Activated CD4-positive, CD25-positive, alpha-beta regulatory T cell treated with anti-CD3 and anti-CD28 coated beads, Interleukin-2, amount 50 U/mL, for 24 hours (primary cell): ENCODE results near the gene VSIG10L.

Source experiments
- ATAC-seq, 2 donors: fragments of 150-1000 bp; cut with Tn5 transposase; one replicate each; pipeline ENCODE4 v1.10.0; 2021; ENCODE audit warnings: mild to moderate bottlenecking in 1 of 2, moderate library complexity in 1 of 2

The VSIG10L gene

GRCh38 chr19:51341976-51342580 lies at the start of gene VSIG10L:
TSS of gene VSIG10L (minus strand) at chr19:51342139. CDS start at chr19:51342124, 15 bp downstream.
- ATAC-seq, result no peak

DNA sequence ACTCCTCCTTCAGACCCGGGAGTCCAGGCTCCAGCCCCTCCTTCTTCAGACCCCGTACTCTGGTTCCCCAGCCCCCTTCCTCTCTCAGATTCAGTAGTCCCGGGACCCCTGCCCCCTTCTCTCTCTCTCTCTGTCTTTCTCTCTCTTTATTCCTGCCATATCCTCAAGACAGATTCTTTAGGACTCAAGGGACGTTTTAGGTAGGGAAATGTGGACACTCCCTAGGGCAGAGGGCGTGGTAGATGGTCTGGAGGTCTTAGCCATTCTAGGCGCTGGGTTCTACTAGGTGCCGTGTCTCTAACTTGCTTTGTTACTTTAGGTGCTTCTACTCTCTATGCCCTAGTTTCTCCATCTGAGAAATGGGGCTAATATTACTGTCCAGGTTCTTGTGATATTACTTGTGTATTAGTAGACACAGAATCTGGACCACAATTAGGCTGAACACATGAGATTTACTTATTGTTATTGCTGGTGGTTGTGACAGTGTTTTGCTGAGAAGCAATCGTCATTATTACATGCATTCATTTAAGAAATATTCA lies 49.2 kb upstream of the VSIG10L start:
- no peak for ATAC-seq

- no peak for ATAC-seq
These were observed 47.2 kb upstream of the VSIG10L start for GRCh38 chr19:51389143-51389542.

- ATAC-seq, result no peak
These were observed 46.0 kb upstream of the VSIG10L start, which contains the start of gene LIM2 for GRCh38 chr19:51387924-51388389. TSS of gene LIM2 (minus strand) at chr19:51387974. CDS start at chr19:51387443, 531 bp downstream.

DNA sequence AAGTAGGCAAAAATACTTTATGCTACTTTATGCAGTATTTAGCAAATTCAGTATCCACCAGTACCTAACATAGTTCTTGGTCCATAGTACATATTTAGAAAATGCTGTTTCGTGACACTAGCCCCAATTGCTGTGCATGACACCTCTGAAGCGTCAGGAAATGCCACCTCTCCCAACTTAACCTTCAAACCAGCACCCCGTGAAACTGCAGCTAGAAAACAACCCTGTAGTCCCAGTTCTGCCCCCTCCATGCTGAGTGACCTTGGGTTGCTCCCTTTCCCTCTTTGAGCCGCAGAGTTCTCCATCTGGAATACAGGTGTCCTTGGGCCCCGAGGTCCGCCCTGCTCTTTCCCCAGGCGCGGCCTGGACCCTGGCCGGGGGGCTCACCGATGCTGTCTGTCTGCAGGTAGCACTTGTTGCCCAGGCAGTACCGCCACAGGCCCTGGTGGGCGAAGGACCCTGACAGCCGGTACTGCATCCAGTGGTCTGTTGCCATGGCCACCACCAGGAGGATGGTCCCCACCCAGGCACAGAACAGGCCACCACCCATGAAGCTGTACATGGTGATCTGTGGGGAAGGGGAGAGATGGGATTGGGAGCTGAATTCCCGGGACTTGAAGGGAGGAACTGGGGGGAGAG lies 45.1 kb upstream of the VSIG10L start:
- ATAC-seq, result no peak

- ATAC-seq, result no peak
These were observed 40.1 kb upstream of the VSIG10L start for GRCh38 chr19:51382004-51382403.

DNA sequence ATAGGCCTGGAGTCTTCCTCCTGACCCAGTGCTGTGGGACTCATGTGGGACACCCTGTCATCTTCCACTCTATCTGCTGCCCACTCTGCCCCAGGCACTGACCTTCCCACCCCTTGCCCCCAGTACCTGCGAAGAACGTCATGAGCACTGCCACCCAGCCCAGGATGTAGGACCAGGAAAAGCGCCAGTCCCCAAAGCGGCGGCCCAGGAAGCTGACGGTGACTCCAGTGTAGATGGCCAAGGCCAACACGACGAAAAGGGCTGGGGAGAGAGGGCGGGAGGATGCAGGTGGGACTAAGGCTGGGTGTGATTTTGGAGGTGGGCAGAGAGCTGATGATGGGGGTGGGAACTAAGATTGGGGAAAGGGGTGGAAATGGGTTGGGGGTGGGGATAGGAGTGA lies 38.4 kb upstream of the VSIG10L start:
- ATAC-seq, result no peak

- no peak for ATAC-seq
These were observed 35.5 kb upstream of the VSIG10L start for GRCh38 chr19:51377422-51377821.

DNA sequence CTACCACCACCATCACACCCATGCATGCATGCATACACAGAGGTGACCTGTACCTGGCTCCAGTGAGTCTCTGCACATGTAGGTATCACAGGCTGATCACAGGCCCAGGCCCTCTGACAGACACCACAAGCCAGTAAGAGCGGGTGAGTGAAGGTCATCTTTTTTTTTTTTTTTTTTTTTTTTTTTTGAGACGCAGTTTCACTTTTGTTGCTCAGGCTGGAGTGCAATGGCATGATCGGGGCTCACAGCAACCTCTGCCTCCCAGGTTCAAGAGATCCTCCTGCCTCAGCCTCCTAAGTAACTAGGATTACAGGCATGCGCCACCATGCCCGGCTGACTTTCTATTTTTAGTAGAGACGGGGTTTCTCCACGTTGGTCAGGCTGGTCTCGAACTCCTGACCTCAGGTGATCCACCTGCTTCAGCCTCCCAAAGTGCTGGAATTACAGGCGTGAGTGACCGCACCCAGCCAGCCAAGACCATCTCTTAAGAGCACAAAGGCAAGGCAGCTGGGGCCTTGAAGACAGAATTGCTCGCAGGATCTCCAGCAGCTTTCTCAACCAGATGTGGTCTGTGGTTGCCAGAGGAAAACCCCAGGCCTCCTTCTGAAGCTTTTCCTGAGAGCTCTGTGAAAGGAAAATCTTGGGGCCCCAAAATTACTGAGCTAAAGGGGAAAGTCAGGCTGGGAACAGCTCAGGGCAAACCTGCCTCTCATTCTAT lies 33.7 kb upstream of the VSIG10L start:
- no peak for ATAC-seq

DNA sequence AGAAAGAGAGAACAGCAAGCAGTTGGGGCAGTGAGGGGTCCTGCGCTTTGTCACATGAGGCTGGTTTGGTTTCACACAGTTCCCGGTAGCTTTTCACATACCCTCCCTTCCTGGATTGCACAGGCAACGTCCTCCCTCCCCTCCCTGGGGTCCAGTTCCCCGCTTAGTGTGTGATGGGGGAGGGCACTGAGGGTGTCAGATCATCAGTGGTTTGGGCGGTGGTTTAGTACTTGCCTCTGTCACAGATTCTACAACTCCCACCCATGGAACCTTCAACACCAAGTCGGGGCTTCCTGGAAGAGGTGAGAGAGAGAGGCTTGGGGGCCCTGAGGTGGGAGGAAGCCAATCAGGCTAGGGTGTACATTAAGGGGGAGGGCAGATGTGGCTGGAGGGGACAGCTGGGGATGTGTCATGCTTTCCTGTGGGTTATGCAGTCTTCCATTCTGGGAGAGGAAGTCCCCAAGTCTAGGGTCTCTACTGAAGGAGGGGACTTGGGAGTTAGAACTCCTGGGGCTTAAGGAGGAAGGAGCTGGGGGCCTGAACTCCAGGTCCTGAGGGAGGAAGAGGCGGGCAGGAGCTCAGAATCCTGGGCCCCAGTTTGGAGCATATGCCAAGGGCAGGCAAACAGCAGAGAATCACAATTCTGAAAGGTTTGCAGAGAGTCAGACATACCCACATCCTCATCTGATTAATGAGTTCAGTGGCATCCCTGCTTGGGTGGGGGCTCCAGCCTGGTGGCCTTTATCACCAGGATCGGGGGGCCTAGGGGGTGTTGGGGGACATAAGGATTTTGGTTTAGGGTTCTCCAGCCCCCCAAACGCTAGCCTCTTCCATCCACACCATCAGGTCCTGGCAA lies 30.9 kb upstream of the VSIG10L start, which contains the start of gene NKG7:
TSS of gene NKG7 (minus strand) at position 6 of the 856 bp plus-strand sequence. CDS start 119 bp downstream, outside the sequence.
- ATAC-seq, result peak; percentile 86 to 88

- no peak for ATAC-seq
These were observed 30.2 kb upstream of the VSIG10L start for GRCh38 chr19:51372021-51372648.

- ATAC-seq, result no peak
These were observed 29.3 kb upstream of the VSIG10L start for GRCh38 chr19:51371186-51371690.

DNA sequence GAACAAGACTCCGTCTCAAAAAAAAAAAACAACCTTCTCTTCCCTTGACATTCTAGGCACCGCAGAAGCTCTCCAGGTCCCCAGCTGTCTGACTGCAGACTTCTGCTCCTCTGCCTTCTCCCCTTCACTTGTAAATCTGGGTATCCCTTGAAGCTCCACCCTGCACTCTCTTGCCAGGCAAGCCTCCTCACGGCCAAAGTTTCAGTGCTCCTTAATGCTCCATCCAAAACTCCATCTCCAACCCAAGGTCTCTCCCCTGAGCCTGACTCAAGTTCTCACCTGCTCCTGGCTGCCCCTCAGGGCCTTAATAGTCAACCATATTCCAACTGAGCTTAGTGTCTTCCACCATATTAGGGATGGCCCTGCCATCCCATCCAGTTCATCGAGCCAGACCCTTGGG lies 28.3 kb upstream of the VSIG10L start:
- ATAC-seq, result no peak

DNA sequence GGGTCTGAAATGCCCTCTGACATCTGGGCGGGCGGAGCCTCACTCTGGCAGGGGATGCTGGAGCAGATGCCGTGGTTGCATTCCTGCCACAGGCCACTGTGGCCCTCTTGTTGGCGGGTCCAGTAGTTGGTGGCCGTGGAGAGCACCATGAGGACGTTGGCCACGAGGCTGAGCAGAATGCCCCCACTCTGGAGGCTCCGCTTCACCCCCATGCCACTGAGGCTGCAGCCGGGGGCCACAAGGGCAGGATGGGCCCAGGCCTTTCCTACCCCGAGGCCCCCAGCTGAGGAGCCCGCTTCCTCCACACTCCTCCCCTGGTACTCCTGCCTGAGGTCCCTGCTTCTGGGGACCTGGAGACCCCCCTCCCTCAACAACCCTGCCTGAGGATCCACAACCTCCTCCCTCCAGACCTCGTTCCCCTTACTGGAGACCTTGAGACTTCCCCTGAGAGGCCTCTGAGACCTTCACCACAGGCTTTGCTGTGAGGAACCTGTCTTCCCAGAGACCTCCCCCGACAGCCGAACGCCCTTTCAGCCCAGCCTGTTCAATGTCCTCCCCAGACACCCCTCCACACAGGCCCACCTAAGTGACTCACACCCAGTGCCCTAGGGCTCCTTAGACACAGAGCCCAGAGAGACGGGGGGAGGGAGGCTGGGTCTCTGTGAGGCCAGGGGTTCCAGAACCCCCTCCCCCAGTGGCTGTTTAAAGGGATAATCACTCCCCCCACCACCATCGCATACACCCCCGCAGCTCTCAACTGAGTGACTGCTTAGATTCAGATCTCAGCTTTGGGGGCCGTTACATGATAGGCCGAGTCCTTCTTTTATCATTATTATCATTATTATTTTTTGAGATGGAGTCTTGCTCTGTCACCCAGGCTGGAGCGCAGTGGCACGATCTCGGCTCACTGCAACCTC lies 26.7 kb upstream of the VSIG10L start, which contains the start of gene CLDND2:
TSS of gene CLDND2 (minus strand) at position 638 of the 917 bp plus-strand sequence. CDS start at position 212, 426 bp downstream.
- no peak for ATAC-seq

DNA sequence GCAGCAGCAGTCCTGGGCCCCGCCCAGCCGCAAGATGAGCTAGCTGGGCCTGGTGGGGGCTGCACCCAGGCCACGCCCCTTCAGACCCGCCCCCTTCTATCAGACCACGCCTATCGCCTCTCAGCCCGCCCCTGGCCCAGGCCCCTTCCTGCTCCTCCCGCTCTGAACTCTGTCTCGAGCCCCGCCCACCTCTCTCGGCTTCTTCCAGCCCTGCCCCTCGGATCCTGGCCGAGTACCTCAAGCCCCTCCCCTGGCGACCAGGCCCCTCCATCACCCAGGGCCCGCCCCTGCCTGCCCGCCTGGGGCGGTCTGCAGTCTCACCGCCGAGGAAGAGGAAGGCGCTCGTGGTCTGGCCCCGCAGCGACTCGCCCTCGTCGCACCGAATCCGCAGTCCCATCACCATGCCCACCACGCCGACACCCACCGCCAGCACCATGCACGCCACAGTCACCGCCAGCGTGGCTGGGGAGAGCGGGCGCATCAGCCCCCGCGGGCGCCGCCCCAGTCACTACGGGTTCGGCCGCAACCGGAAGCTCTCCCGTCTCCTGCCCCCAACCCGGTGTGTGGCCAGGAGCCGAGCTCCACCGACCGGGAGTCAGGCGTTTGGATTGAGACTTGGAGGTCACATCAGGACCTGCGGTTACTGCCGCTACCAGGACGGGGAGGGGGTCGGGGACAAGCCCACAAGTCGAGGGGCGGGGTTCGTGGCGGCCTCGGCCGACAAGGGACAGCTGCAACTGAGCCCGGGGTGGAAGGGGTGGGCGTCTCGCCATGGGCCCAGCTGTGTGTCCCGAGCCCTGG lies 25.8 kb upstream of the VSIG10L start:
- peak; percentile 82 to 86 for ATAC-seq

- ATAC-seq, result no peak
These were observed 25.3 kb upstream of the VSIG10L start for GRCh38 chr19:51367255-51367564.

DNA sequence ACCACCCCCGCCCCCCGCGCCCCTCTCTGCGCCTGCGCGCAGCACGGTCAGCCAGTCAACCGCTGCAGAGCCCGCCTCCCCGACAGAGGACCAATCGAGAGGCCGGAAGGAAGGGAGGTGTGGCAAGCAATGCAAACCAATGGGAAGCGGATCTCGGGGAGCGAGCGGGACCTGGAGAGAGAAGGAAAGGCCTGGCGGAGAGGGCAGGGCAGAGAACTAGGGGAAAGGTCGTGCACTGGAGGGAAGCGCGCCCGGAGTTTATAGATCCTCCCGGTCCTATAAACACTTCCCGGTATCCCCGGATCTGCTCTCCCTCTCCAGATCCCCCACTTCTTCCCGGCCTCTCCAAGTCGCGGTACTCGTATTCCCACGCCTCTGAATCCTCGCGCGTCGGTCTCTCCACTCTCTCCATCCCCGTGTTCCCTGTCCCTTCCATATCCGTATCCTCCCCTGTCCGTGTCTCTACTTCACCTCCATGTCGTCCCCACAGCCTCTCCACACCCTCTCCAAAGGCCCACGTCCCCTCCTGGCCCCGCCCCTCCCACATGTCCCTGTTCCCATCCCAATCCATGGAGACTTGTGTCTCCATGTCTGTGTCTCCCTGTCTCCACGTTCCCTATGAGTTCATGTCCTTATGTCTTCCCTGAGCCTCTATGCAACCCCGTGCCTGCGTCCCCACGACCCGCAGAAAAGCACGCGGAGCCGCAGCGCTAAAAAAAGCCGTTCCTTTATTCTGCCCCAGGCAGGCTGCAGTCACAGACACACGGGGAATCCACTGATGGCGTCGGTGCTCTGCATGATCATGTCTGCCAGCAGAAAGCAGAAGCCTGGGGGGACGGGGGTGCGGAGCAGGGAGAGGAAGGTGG lies 24.7 kb upstream of the VSIG10L start:
- peak; percentile 61 to 64 for ATAC-seq

- ATAC-seq, result no peak
These were observed 24.0 kb upstream of the VSIG10L start, which contains the start of gene ETFB for GRCh38 chr19:51365965-51366388. TSS of gene ETFB (minus strand) at chr19:51366388. CDS start at chr19:51366326, 62 bp downstream.
